GM19467 (cell line): ENCODE results near the gene KAZN.

ENCODE experiments used
- ATAC-seq: cut with Tn5 transposase; IDR thresholded peaks from one replicate; pipeline ENCODE4 v1.9.1; 2021; ENCODE audit warnings: mild to moderate bottlenecking, moderate library complexity; ENCODE audit not compliant: unreplicated experiment

KAZN gene

DNA sequence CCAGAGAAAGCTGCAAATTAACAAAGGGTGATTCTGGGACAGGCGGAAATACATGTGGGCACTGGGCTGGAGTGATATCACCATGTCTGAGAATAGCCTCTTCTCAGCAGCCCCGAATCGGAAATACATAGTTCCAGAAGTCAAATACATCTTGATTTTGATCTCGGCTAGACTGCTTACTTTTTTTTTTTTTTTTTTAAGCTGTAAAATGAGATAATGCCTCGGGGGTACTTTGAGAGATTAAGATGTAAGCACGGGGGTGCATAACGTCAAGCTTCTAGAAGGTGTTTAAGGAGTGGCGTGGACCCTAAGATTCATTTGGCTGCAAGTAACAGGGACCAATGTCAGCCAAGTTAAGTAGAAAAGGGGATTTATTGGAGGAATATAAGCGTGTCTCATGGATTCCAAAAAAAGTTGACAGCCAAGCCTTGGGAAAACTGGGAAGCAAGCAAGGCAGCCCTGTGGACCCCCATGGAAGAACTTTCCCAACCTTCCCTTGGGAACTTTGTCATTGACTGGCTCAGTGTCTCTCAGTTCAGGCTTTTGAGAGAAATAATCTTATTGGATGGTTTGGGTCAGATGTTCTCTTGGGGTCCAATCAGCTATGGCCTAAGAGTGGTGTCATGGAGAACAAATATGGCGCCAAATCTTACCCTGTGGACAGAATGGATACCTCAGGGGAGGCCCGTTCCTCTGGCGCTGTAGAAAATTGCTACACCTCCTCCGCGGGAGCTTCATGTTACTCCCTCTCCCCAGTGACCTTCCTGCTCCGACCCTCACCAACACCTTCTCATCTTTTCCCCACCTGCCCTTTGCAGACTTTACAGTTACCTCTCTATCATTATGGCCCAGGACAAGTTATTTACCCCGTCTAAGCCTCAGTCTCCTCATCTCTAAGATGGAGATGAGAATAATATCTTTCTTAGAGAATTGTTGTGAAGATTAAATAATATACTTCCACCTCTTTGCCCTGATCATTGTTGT lies 186.6 kb downstream of the KAZN start:
- ATAC-seq = no peak

- ATAC-seq = no peak
Observed at GRCh38 chr1:14786109-14786675, 187.7 kb downstream of the KAZN start.

GRCh38 chr1:14786681-14787080 lies 188.2 kb downstream of the KAZN start:
- ATAC-seq = no peak

GRCh38 chr1:14787604-14788003 lies 189.1 kb downstream of the KAZN start:
- ATAC-seq = no peak

DNA sequence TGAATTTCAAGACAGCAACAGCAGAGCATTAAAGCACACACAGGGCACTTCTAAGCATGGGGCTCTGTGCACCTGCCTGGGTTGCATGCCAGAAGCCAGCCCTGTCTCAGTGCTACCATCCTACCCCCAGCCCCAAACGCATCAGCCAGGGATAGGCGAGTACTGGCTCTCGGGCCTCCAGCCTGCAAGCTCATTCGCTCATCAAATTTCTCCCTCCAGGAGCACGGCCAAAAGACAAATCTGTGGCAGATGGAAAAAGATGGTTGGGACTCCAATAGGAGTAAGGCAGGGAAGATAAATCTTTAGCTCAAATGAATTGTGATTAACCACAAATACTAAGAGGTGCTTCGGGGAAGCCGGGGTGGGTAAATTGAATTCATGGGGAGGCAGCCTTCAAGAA lies 189.6 kb downstream of the KAZN start:
- ATAC-seq = no peak

- ATAC-seq = no peak
Observed at GRCh38 chr1:14790982-14791381, 192.5 kb downstream of the KAZN start.

- no peak for ATAC-seq
Observed at GRCh38 chr1:14791654-14792053, 193.2 kb downstream of the KAZN start.

DNA sequence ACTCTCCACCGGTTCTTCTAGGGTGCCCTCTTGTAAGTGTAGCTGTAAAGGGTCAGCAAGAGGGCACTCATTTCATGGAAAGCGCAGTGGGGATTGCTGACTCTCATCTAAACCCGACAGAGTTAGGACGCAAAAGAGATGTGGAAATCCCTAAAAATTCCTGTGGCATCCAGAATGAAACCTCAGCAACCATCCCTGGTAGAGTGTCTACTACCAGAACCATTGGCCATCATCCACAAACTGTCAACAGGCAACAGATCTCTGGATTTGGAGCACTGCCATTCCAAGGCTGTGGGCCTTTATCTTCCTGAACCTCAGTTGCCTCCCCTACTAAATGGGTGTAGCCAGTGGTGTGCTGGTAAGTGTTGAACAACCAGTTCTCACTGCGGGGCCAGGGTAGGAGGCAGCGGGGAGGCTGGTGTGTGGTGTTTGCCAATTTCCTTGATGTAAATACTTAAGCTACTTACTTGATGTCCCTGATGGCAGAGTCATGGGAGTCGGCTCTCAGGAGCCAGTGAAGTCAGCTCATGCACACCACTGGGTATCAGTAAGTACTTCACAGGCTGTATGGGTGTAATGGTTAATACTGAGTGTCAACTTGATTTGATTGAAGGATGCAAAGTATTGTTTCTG lies 195.8 kb downstream of the KAZN start:
- no peak for ATAC-seq

DNA sequence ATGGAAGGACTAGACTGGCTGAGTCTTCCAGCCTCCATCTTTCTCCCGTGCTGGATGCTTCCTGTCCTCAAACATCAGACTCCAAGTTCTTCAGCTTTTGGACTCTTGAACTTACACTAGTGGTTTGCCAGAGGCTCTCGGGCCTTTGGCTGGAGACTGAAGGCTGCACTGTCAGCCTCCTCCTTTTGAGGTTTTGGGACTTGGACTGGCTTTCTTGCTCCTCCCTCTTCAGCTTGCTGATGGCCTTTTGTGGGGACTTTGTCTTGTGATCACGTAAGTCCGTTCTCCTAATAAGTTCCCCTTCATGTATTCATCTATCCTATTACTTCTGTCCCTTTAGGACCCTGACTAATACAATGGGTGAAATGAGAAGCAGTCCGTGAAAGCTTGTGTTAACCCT lies 196.4 kb downstream of the KAZN start:
- ATAC-seq = no peak

DNA sequence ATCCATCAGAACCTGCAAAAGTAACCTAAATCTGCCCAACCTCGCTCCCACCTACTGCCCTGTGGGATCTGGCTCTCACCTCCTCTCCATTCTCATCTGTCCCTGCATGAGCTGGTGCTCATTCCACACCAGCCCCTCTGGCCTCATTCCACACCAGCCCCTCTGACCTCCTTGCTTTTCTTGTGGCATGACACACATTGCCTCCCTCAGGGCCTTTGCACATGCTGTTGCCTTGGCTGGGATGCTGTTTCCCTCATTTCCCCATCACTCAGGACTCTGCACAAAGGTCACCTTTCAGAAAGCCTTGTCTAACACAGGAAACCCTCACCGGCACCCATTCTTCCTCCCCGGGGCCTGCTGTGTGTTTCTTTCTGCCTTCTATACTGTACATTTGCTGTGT lies 197.1 kb downstream of the KAZN start:
- ATAC-seq = no peak

GRCh38 chr1:14800014-14800413 lies 201.5 kb downstream of the KAZN start:
- ATAC-seq = no peak

- ATAC-seq = no peak
Observed at GRCh38 chr1:14800500-14801076, 202.1 kb downstream of the KAZN start.

DNA sequence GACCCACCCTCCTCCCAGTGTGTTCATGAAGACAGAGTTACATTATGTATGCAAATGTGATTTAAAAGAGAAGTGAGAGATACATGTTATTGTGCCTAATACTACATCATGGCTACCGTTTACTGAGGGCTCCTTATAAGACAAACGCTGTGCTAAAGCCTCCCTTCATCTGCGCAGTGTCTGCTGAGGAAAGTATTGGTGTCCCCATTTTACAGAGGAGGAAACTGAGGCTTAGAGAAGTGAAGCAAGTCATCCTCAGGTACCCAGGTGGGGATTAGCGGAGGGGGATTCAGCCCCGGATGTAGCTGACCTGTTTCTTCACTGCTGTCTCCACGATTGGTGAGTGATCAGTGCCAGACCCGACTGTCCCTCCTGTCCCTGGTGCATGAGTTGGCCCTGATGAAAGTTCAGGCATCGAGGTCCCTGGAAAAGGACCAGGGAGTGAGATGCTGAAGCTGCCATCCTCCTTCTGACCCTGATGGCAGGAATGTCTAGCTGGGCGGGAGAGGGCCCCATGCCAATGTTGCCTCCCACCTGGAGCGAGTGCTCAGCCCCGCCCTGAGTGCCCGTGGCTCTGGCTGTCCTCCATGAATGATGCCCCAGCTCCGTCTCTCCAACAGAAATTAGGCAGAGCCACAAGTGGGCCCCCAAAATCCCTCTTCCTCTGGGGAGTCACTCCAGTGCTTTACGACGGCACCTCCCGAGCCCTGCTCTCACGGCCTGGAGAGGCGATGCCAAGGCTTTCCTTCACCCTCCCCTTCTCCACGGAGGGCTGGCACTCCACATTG lies 204.7 kb downstream of the KAZN start:
- ATAC-seq = no peak

DNA sequence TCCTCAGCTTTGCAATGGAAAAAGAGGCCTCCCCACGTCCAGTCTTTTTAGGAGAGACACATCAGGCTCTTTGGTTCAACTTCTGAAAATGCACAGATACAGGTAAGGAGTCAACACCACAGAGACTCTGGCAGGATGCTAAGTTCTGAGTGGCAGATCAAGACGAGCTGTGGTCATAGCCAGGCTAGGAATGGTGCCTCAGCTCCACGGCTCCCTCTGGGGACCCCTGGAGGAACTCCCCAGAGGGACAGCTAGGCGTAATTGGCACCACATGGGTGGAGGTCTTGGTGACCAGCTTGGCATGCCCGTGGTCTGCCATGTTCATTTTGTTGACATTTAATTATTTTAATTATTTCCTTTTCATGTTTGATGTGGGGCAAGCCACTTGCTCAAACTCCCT lies 206.1 kb downstream of the KAZN start:
- ATAC-seq = no peak

- no peak for ATAC-seq
Observed at GRCh38 chr1:14806772-14807171, 208.3 kb downstream of the KAZN start.

GRCh38 chr1:14808768-14809167 lies 210.3 kb downstream of the KAZN start:
- ATAC-seq = no peak

GRCh38 chr1:14809191-14809981 lies 210.9 kb downstream of the KAZN start:
- no peak for ATAC-seq

- no peak for ATAC-seq
Observed at GRCh38 chr1:14810595-14811361, 212.3 kb downstream of the KAZN start.

GRCh38 chr1:14811573-14811972 lies 213.1 kb downstream of the KAZN start:
- ATAC-seq = no peak
